ENCODE results near the gene COMMD4.
"Not testable (repeated sequence)": the region's sequence is repeated elsewhere in the genome, so short reads cannot be mapped to it uniquely, and the experiment has no call there.

COMMD4 gene

GRCh38 chr15:75332093-75332492 lies 3.8 kb upstream of the COMMD4 start:
- not testable (repeated sequence) for DNase-seq (ENCODE audit: low spot score)

GRCh38 chr15:75333654-75334419 lies 2.0 kb upstream of the COMMD4 start:
- not testable (repeated sequence) for DNase-seq (ENCODE audit: low spot score)

- no peak for DNase-seq (ENCODE audit: low spot score)
Observed at GRCh38 chr15:75335313-75335704, 554 bp upstream of the COMMD4 start.

GRCh38 chr15:75338661-75339240 lies 2.9 kb downstream of the COMMD4 start:
- no peak for DNase-seq (ENCODE audit: low spot score)

- DNase-seq (ENCODE audit: low spot score), result no peak
Observed at GRCh38 chr15:75339531-75340240, 3.8 kb downstream of the COMMD4 start.

DNA sequence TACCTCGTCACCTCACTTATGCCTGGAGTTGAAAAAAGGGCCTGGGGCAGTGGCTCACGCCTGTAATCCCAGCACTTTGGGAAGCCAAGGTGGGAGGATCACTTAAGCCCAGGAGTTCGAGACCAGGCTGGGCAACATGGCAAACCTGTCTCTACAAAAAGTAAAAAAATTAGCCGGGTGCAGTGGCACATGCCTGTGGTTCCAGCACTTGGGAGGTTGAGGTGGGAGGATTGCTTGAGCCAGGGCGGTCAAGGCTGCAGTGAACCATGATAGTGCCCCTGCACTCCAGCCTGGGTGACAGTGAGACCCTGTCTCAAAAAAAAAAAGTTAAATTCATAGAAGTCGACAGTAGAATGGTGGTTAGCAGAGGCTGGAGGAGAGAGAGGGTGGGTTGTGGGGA lies 6.4 kb downstream of the COMMD4 start:
- DNase-seq (ENCODE audit: low spot score), result no peak

GRCh38 chr15:75343953-75344352 lies 8.1 kb downstream of the COMMD4 start:
- not testable (repeated sequence) for DNase-seq (ENCODE audit: low spot score)

DNA sequence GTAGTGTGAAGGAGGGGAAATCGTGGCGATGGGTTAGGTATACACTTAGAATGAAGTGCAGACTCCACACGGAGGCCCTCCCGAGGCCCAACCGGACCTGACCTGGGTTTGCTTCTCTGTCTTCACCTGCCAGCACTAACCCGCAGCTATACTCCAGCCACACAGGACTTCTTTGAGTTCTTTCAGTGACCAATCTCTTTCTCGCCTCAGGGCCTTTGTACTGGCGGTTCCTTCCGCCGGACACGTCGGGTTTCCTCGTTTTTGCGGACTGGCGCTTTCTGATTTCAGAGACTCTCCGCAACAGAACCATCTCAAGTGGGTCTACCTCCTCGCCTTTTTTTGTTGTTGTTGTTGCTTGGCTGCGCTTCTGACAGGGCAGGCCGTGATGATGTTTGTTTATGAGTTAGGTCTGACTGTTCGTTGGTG lies 10.9 kb downstream of the COMMD4 start, which contains the start of gene NEIL1:
NEIL1 (plus strand) TSS at position 244 of the 426 bp plus-strand sequence. CDS start 1,867 bp downstream, outside the sequence.
- DNase-seq (ENCODE audit: low spot score), result no peak

DNA sequence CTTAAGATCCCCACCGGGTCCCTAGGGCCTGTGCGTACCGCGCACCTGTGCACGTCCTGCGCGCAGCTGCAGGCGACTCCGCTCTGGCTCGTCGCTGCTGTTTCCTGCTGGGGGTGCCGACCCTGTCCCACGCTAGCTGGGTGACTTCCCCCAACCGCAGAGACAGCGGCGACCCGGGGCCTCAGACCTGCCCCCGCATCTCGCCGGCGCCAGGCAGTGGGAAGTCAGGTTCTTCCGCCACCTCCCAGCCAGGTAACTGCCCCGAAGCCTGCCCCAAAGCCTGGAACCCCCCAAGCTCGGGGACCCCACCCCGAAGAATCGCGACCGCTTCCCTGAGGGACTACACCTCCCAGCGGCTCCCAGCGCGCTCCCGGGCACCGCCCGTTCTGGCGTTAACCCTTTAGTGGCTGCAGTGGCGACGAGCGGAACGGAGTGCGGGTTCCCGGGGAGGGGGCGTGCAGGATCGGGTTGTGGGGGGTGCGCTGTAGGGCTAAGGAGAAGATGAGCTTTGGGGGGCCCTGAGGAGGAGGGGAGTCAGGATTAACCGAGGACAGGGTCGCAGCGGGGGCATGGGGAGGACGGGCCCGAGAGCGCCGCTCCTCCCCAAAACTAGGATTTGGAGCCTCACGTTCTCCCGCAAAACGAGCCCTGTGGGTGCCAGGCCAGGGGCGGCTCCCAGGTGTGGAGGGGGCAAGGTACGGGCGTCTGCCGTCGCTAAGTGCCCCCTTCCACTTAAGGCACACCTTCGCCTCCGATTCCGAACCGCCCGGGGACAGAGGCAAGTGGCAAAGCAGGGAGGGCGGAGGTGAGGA lies 11.6 kb downstream of the COMMD4 start:
- DNase-seq (ENCODE audit: low spot score), result no peak

GRCh38 chr15:75348034-75348561 lies 12.2 kb downstream of the COMMD4 start:
- no peak for DNase-seq (ENCODE audit: low spot score)

- no peak for DNase-seq (ENCODE audit: low spot score)
Observed at GRCh38 chr15:75348562-75349350, 12.9 kb downstream of the COMMD4 start.

- DNase-seq (ENCODE audit: low spot score), result not testable (repeated sequence)
Observed at GRCh38 chr15:75349351-75349669, 13.4 kb downstream of the COMMD4 start.

DNA sequence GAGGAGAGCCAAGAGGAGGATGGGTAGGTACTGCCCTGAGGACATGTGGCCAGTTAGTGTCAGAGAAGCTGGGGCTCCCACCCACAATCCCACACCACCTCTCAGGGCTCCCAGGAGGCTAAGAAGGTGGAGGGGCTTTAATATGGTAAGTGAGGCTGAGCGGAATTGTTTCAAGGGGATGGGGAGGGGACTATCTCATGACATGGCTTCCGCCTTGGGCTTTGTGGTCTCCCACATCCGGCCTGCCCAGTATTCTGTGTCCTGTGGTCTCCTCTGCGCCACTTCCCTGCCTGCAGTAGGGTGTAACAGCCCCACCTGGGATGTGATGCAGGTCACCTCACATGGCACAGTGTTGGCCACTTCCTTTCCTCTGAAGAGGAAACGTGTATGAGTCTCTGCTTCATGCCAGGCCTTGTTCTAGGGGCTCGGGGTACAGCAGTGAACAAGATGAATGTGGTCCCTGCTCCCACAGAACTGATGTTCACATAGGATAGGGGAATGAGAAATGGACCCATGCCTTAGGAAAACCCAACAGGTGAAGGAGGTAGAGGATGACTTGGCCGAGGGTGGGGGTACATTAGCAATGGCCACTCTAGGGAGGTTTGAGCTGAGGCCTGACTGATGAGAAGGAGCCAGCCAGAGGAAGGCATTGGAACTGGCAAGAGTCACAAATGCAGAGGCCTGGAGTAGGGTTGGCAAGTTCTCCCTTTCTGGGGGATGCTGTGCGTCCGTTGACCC lies 14.2 kb downstream of the COMMD4 start:
- no peak for DNase-seq (ENCODE audit: low spot score)

DNA sequence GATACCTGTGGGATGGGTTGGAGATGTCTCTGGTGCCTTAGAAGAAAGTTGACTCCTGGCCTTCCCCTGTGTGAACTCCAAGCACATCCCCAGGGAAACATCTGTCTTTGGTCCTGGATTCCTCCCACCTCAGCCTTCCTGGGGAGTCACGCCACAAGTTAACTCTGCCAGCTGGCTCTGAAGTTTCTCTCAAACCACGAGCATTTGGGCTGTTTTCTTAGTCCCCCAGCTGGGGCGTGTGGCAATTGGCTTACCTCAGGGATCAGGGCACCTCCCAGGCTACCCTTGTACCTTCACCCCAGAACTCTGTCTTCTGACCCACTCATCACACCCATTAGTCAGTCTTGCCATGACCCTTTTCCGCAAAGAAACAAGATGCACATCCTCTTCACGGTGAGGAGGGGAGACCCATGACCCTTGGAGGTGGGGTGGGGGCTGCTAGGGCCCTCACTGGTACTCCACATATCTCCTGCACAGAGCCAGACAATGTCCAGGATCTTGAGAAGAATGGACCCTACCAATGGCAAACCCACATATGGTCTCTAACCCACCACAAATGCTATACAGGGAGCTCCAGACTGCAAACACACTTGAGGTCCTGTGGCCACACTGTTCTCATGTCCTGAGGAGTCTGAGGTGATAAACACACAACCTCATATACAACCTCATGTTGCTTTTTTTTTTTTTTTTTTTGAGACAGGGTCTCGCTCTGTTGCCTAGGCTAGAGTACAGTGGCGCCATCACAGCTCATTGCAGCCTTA lies 14.9 kb downstream of the COMMD4 start:
- no peak for DNase-seq (ENCODE audit: low spot score)

DNA sequence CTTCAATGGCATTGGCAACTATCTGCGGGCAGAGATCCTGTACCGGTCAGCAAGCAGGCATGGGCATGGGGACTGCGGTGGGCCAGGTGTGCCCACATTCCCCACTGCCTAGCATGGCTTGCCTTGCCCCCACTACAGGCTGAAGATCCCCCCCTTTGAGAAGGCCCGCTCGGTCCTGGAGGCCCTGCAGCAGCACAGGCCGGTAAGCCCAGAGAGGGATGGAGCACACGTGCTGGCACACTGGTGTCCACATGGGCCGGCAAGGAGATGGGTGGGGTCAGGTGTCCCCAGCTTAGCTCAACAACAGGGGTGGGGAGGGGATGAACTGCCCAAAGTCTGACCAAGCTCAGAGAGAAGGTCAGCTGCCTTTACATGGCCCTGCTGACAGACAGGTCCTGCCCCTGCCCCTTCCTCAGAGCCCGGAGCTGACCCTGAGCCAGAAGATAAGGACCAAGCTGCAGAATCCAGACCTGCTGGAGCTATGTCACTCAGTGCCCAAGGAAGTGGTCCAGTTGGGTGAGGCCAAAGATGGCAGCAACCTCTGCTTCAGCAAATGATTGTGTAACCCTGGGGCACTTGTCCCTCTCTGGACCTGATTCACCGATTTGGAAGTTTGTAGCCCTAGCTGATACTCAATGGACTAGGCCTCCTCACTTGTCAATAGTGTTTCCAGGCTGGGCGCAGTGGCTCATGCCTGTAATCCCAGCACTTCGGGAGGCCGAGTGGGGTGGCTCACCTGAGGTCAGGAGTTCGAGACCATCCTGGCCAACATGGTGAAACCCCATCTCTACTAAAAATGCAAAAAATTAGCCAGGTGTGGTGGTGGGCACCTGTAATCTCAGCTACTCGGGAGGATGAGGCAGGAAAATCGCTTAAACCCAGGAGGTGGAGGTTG lies 16.6 kb downstream of the COMMD4 start:
- no peak for DNase-seq (ENCODE audit: low spot score)

GRCh38 chr15:75353604-75354003 lies 17.7 kb downstream of the COMMD4 start:
- no peak for DNase-seq (ENCODE audit: low spot score)

DNA sequence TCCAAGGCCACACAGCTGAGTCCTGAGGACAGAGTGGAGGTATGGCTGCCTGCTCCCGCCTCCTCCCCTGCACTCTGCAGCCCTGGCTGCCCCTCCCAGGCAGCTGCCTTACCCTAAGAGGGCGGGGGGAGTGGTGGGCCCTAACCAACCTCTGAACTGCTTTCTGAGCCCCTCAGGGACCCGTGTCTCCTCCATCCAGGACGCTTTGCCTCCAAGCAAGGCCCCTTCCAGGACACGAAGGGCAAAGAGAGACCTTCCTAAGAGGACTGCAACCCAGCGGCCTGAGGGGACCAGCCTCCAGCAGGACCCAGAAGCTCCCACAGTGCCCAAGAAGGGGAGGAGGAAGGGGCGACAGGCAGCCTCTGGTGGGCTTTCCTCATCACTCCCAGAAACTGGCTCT lies 18.6 kb downstream of the COMMD4 start:
- no peak for DNase-seq (ENCODE audit: low spot score)

DNA sequence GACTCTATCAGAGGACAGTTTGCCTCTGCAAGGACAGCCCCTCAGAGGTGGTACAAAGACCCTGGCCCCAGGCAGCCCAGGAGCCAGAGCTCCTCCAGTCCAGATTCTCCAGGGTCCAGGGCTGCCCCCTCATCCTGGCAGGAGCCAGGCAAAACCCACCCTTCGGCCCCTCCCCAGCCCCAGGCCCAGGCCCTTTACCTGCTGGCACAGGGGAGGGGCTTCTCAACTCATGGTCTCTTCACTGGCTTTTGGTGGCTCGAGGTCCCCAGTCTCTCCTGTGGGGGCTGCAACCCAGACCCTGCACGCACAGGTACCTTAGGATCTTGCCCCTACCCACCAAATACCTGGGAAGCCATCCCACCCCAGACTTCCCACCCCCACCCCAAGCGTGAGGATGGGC lies 19.5 kb downstream of the COMMD4 start:
- DNase-seq (ENCODE audit: low spot score), result no peak

- DNase-seq (ENCODE audit: low spot score), result no peak
Observed at GRCh38 chr15:75356006-75356405, 20.1 kb downstream of the COMMD4 start.

Measured in globus pallidus (tissue), 1 donor.